ENCODE measurements around the gene TP53BP1.

Gene TP53BP1

DNA sequence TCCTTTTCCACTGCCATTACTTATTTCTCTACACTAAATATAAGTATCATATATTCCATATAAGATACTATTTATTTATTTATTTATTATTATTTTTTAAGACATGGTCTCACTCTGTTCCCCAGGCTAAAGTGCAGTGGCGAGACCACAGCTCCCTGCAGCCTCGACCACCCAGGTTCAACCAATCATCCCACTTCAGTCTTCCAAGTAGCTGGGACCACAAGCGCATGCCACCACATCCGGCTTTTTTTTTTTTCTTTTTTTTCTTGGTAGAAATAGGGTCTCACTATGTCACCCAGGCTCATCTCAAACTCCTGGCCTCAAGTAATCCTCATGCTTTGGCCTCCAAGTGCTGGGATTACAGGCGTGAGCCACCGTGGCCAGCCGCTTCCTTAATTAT is 56.6 kb downstream of the TP53BP1 start:
- H3K27ac ChIP-seq = no peak overlapping the region
- TF ChIP-seq ZFX (IDR thresholded peaks at IDR 0.05) (no peak), CTCF (conservative IDR thresholded peaks at IDR 0.05) (no peak)

DNA sequence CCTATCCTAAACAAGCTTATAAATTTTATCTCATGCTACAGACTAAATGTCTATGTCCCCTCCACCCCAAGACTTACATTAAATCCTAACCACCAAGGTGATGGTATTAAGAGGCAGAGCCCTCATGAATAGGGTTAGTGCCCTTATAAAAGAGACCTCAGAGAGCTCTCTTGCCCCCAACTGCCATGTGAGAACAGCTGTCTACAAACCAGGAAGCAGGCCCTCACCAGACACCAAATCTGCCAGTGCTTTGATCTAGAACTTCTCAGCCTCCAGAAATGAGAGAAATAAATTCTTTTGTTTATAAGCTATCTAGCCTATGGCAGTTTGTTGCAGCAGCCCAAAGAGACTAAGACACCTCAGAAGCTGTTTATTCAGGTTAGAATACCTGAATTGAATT is 58.5 kb downstream of the TP53BP1 start:
- TF ChIP-seq CTCF (conservative IDR thresholded peaks at IDR 0.05) (no peak), ZFX (IDR thresholded peaks at IDR 0.05) (no peak)

GRCh38 chr15:43433661-43434303 is 59.2 kb downstream of the TP53BP1 start:
- TF ChIP-seq CTCF (conservative IDR thresholded peaks at IDR 0.05) (no peak), ZFX (IDR thresholded peaks at IDR 0.05) (no peak)
- no peak overlapping the region for H3K27ac ChIP-seq

More for the DNA sequence above, 58.5 kb downstream of the TP53BP1 start:
- no peak overlapping the region for H3K27ac ChIP-seq

GRCh38 chr15:43433165-43433564 is 59.8 kb downstream of the TP53BP1 start:
- H3K27ac ChIP-seq = no peak overlapping the region
- TF ChIP-seq CTCF (conservative IDR thresholded peaks at IDR 0.05) = no peak

DNA sequence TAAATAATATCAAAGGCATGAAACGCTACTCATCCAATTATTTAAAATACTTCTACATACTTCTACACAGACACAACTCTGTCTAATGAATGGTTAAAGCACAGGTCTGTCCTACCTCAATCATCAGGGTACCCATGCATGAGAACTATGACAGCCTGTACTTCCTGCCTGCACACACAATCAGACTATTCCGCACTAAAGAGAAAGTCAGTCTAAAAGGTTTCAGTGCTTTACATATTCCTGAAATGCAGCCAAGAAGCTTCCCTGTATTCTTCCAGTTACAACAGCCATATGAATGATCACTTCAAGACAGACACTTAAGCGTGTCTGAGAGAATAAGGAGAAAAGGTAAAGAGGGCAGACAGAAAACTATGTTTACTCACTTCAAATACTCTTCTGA is 63.3 kb downstream of the TP53BP1 start:
- TF ChIP-seq ZFX (IDR thresholded peaks at IDR 0.05) (no peak), CTCF (conservative IDR thresholded peaks at IDR 0.05) (no peak)

GRCh38 chr15:43423793-43424192 is 69.2 kb downstream of the TP53BP1 start:
- TF ChIP-seq ZFX (IDR thresholded peaks at IDR 0.05) (no peak), CTCF (conservative IDR thresholded peaks at IDR 0.05) (no peak)
- H3K27ac ChIP-seq = no peak overlapping the region

More for the DNA sequence above, 63.3 kb downstream of the TP53BP1 start:
- no peak overlapping the region for H3K27ac ChIP-seq

- H3K27ac ChIP-seq = no peak overlapping the region
- no peak for TF ChIP-seq CTCF (conservative IDR thresholded peaks at IDR 0.05)
- no peak for TF ChIP-seq ZFX (IDR thresholded peaks at IDR 0.05)
These were observed 72.1 kb downstream of the TP53BP1 start for GRCh38 chr15:43420876-43421275.
